Measurements from ENCODE around the gene LRRC43. TPM values are rescaled to one million over a fixed set of nuclear protein-coding genes. Genes with fewer than 3 reads are reported as not detected.
"Not testable (repeated sequence)": the region's sequence is repeated elsewhere in the genome, so short reads cannot be mapped to it uniquely, and the experiment has no call there.

Gene LRRC43
- total RNA-seq, 2 donors from 2014 or later: 0.24 to 0.59 TPM

GRCh38 chr12:122184517-122184916, 1.6 kb downstream of the LRRC43 start:
- DNase-seq (no peak), ATAC-seq (no peak)
- intact Hi-C loops (cut with DNase I, micrococcal nuclease): no loop called here

- intact Hi-C loops (cut with DNase I, micrococcal nuclease): no loop called here
- DNase-seq (no peak), ATAC-seq (no peak)
Measured at GRCh38 chr12:122185079-122185478, 2.2 kb downstream of the LRRC43 start.

- ATAC-seq: no peak
- intact Hi-C loops (cut with DNase I, micrococcal nuclease): no loop called here
- DNase-seq: no peak
Measured at GRCh38 chr12:122185494-122186082, 2.7 kb downstream of the LRRC43 start.

GRCh38 chr12:122187466-122187865, 4.5 kb downstream of the LRRC43 start:
- intact Hi-C loops (cut with DNase I, micrococcal nuclease): no loop called here
- no peak for ATAC-seq
- DNase-seq: no peak

GRCh38 chr12:122189626-122190475, 6.9 kb downstream of the LRRC43 start:
- no peak for ATAC-seq
- intact Hi-C loops (cut with DNase I, micrococcal nuclease): loop anchor here in 1 of 2 donors (10.0 kb wide), 1 partner anchor 55 kb away; no protein-coding TSS in a partner anchor
- no peak for DNase-seq

GRCh38 chr12:122190842-122191668, 8.1 kb downstream of the LRRC43 start:
- peak in 1 of 2 donors; percentile 81 for DNase-seq
- ATAC-seq: peak; percentile 80
- intact Hi-C loops (cut with DNase I, micrococcal nuclease): loop anchor here in 1 of 2 donors (10.0 kb wide), 1 partner anchor 56 kb away; no protein-coding TSS in a partner anchor

- intact Hi-C loops (cut with DNase I, micrococcal nuclease): loop anchor here in 1 of 2 donors (10.0 kb wide), 1 partner anchor 58 kb away; no protein-coding TSS in a partner anchor
- DNase-seq (no peak), ATAC-seq (no peak)
Measured at GRCh38 chr12:122192441-122192840, 9.5 kb downstream of the LRRC43 start.

GRCh38 chr12:122194804-122195203, 11.9 kb downstream of the LRRC43 start:
- DNase-seq (no peak), ATAC-seq (peak; percentile 79)
- intact Hi-C loops (cut with DNase I, micrococcal nuclease): loop anchor here in 1 of 2 donors (10.0 kb wide), 1 partner anchor 60 kb away; no protein-coding TSS in a partner anchor

- intact Hi-C loops (cut with DNase I, micrococcal nuclease): loop anchor here in 1 of 2 donors (10.0 kb wide), 1 partner anchor 61 kb away; no protein-coding TSS in a partner anchor
- DNase-seq (no peak), ATAC-seq (no peak)
Measured at GRCh38 chr12:122195405-122195804, 12.5 kb downstream of the LRRC43 start.

GRCh38 chr12:122197612-122197966, 14.7 kb downstream of the LRRC43 start:
- intact Hi-C loops (cut with DNase I, micrococcal nuclease): loop anchor here in 1 of 2 donors (10.0 kb wide), 1 partner anchor 63 kb away; no protein-coding TSS in a partner anchor
- no peak for DNase-seq
- ATAC-seq: no peak

GRCh38 chr12:122199484-122200355, 16.8 kb downstream of the LRRC43 start:
- ATAC-seq (no peak), DNase-seq (no peak)
- intact Hi-C loops (cut with DNase I, micrococcal nuclease): loop anchor here in 1 of 2 donors (10.0 kb wide), 1 partner anchor 65 kb away; no protein-coding TSS in a partner anchor

GRCh38 chr12:122200541-122201175, 17.7 kb downstream of the LRRC43 start:
- ATAC-seq (peak; percentile 40), DNase-seq (no peak)
- intact Hi-C loops (cut with DNase I, micrococcal nuclease): no loop called here

GRCh38 chr12:122201381-122201780, 18.5 kb downstream of the LRRC43 start:
- no peak for ATAC-seq
- no peak for DNase-seq
- intact Hi-C loops (cut with DNase I, micrococcal nuclease): no loop called here

- ATAC-seq (no peak), DNase-seq (no peak)
- intact Hi-C loops (cut with DNase I, micrococcal nuclease): no loop called here
Measured at GRCh38 chr12:122202017-122202416, 19.1 kb downstream of the LRRC43 start.

- intact Hi-C loops (cut with DNase I, micrococcal nuclease); ATAC-seq; DNase-seq: not testable (repeated sequence)
Measured at GRCh38 chr12:122202811-122203210, 19.9 kb downstream of the LRRC43 start.

- intact Hi-C loops (cut with DNase I, micrococcal nuclease): no loop called here
- DNase-seq (peak; percentile 77 to 81), ATAC-seq (peak; percentile 87)
Measured at GRCh38 chr12:122203301-122204166, 20.6 kb downstream of the LRRC43 start, which contains the start of gene B3GNT4. B3GNT4 (plus strand) TSS chr12:122203709; CDS start chr12:122204619, 910 bp downstream.

All from left colon (tissue), 2 donors.